IMR-90 (cell line): Measurements from ENCODE around the gene PLA2G4E.

ENCODE experiments used
- CHD1 ChIP-seq: IDR thresholded peaks from 2 replicates; pipeline ENCODE4 v1.6.1; 2012; ENCODE audit warnings: low read depth, low read length, improper control_type of control experiment
- MAFK ChIP-seq: IDR thresholded peaks from 2 replicates; pipeline ENCODE4 v1.6.1; 2012; ENCODE audit warnings: low read depth, low read length, improper control_type of control experiment
- MAZ ChIP-seq: IDR thresholded peaks from 2 replicates; pipeline ENCODE4 v1.6.1; 2012; ENCODE audit warnings: low read depth, mild to moderate bottlenecking, low read length, improper control_type of control experiment, moderate library complexity, borderline replicate concordance
- MXI1 ChIP-seq: IDR thresholded peaks from 2 replicates; pipeline ENCODE4 v1.6.1; 2012; ENCODE audit warnings: low read depth, mild to moderate bottlenecking, low read length, moderate library complexity, borderline replicate concordance
- POLR2A ChIP-seq: IDR thresholded peaks from 2 replicates; pipeline ENCODE4 v1.6.1; 2012; ENCODE audit warnings: mild to moderate bottlenecking, low read depth, low read length
- RCOR1 ChIP-seq: IDR thresholded peaks from 2 replicates; pipeline ENCODE4 v1.6.1; 2012; ENCODE audit warnings: mild to moderate bottlenecking, low read length, improper control_type of control experiment; ENCODE audit not compliant: insufficient replicate concordance
- TF ChIP-seq, protein P1 (sequence below): conservative IDR thresholded peaks from 2 replicates; pipeline ENCODE4 v1.5.1; 2012; ENCODE audit warnings: mild to moderate bottlenecking, low read depth, low read length, improper control_type of control experiment
- TF ChIP-seq, protein P2 (sequence below): fragments of 150-350 bp; IDR thresholded peaks from 2 replicates; pipeline ENCODE4 v1.6.1; 2017; ENCODE audit warnings: mild to moderate bottlenecking, antibody characterized with exemption, low read length, low read depth
- TF ChIP-seq, protein P3 (sequence below): fragments of 150-350 bp; IDR thresholded peaks from 2 replicates; pipeline ENCODE4 v1.6.1; 2016; ENCODE audit warnings: low read depth, mild to moderate bottlenecking, low read length, moderate library complexity, borderline replicate concordance

DNA sequence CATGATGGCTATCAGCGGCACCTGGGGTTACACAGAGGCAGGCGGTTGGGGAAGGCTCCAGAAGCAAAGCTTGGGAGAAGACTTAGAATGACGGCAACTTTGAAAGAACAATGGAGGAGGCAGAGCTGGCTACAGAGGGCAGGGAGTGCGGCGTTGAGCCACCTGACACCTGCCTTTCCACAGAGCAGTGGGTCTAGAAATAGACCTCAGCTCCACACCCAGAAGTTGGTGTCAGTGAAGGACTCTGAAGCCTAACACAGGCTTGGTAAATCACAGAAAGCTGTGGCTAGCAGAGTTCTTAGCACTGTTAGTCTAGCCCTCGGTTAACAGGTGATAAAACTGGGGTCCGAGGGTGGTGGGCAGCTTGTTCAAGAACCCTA, 25.4 kb downstream of the PLA2G4E start:
- TF ChIP-seq POLR2A (no peak), RCOR1 (no peak), MAZ (no peak), CHD1 (no peak), MAFK (no peak), MXI1 (no peak)
- TF ChIP-seq, protein P1, sequence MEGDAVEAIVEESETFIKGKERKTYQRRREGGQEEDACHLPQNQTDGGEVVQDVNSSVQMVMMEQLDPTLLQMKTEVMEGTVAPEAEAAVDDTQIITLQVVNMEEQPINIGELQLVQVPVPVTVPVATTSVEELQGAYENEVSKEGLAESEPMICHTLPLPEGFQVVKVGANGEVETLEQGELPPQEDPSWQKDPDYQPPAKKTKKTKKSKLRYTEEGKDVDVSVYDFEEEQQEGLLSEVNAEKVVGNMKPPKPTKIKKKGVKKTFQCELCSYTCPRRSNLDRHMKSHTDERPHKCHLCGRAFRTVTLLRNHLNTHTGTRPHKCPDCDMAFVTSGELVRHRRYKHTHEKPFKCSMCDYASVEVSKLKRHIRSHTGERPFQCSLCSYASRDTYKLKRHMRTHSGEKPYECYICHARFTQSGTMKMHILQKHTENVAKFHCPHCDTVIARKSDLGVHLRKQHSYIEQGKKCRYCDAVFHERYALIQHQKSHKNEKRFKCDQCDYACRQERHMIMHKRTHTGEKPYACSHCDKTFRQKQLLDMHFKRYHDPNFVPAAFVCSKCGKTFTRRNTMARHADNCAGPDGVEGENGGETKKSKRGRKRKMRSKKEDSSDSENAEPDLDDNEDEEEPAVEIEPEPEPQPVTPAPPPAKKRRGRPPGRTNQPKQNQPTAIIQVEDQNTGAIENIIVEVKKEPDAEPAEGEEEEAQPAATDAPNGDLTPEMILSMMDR = no peak
- TF ChIP-seq, protein P2, sequence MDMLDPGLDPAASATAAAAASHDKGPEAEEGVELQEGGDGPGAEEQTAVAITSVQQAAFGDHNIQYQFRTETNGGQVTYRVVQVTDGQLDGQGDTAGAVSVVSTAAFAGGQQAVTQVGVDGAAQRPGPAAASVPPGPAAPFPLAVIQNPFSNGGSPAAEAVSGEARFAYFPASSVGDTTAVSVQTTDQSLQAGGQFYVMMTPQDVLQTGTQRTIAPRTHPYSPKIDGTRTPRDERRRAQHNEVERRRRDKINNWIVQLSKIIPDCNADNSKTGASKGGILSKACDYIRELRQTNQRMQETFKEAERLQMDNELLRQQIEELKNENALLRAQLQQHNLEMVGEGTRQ = no peak
- TF ChIP-seq, protein P3, sequence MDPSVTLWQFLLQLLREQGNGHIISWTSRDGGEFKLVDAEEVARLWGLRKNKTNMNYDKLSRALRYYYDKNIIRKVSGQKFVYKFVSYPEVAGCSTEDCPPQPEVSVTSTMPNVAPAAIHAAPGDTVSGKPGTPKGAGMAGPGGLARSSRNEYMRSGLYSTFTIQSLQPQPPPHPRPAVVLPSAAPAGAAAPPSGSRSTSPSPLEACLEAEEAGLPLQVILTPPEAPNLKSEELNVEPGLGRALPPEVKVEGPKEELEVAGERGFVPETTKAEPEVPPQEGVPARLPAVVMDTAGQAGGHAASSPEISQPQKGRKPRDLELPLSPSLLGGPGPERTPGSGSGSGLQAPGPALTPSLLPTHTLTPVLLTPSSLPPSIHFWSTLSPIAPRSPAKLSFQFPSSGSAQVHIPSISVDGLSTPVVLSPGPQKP = no peak
